ENCODE results near the gene PDE4D.

Gene PDE4D

DNA sequence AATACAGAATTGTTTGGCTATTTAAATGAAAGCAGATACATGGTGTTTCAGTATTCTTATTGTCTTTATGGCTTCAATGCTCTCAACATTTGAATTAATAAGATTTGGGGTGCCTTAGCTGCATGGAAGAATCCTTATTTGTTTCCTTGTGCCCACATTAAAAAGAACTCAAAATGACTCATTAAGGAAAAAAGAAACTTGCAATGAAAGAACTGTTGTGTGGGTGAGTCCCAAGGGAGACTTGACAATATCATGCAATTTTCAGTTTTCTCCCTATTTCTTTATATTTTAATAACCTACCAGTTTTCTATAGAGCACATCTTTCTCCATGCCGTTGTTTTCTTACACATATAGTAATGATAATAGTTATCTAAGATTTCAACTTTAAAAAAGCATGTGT lies 404.0 kb downstream of the PDE4D start:
- Histone ChIP-seq H3K9me3 (ENCODE audit: control insufficient read depth, insufficient read depth, low read length) (no peaks in the 10 kb centered on the region), H3K4me3 (ENCODE audit: low read depth, low read length) (no peak overlapping the region), H3K36me3 (ENCODE audit: control insufficient read depth, insufficient read depth, low read length) (no peaks in the 10 kb centered on the region), H3K9ac (ENCODE audit: low read depth, low read length) (no peak overlapping the region), H3K27me3 (ENCODE audit: control insufficient read depth, insufficient read depth, low read length) (no peaks in the 10 kb centered on the region), H3K4me1 (ENCODE audit: control insufficient read depth, insufficient read depth, low read length) (no peaks in the 10 kb centered on the region)

DNA sequence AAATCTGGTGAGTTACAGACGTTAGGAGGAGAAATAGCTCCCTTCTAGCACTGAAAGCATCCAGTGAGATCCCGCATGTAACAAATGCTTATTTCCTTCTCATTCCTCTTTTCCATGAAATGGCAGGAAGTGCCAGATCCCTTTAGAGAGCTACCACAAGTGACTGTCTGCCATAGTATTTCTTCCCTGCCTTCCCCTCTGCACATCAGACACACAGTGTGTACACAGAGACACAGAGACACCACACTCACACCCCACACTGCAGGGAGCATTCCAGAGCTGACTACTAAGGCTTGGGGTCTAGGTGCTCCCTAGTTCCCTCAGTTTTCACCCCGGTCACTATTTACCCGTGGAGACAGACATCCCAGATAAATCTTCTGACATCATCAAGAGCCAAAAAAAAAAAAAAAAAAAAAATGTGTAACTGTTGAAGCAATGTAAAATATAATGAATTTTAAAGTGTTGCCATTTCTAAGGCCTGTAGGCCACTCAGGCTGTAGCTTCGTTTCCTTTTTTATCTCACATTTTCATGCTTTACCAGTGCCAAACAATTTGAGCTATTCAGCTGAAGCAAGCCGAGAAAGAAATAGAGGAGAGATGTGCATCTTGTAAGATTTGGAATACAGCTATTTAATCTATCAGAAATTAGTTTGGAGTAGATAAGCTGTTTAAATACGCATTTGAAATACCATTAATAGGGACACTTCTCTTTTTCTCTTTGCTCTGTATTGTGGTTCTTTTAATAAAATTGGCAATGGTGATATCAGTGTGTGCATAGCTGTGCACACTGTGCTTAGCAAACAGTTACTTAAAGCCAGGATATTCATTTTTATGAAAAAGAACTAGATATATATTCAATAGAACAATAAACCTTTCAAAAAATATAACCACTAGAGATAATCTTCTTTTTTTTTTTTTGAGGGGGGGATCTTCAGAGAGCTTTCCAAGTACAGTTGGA lies 405.5 kb downstream of the PDE4D start:
- Histone ChIP-seq H3K4me3 (ENCODE audit: low read depth, low read length) (no peak overlapping the region), H3K27me3 (ENCODE audit: control insufficient read depth, insufficient read depth, low read length) (no peaks in the 10 kb centered on the region), H3K36me3 (ENCODE audit: control insufficient read depth, insufficient read depth, low read length) (no peaks in the 10 kb centered on the region), H3K9me3 (ENCODE audit: control insufficient read depth, insufficient read depth, low read length) (no peaks in the 10 kb centered on the region), H3K4me1 (ENCODE audit: control insufficient read depth, insufficient read depth, low read length) (no peaks in the 10 kb centered on the region), H3K9ac (ENCODE audit: low read depth, low read length) (no peak overlapping the region)

DNA sequence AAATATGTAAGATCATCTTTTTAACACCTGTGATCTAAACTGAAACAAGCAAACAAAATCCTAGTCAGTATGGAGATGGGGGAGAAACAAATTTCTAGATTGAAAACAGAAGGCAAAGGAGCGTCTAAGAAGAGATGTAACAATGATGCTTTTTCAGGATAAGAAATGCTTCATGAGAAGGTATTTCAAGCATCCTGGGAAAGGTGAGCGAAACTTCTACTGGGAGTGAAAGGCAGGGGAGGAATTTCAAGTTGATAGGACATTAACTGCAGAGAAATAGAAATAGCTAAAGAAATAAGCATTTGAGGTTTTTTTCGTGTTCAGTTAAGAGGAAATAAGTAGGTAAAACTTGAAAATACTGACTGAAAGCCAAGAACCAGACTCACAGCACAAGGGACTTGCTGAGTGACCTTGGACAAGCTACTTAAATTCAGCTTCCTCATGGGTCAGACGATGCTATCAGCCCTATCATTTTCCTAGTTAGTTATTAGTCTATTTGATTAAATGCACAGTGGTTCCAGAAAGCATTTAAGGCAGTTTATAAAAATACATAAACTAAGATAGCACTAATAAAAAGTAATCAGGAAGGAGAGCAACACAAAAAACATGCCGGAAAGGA lies 406.3 kb downstream of the PDE4D start:
- no peaks in the 10 kb centered on the region for H3K4me1 ChIP-seq (ENCODE audit: control insufficient read depth, insufficient read depth, low read length)
- H3K27me3 ChIP-seq (ENCODE audit: control insufficient read depth, insufficient read depth, low read length), result no peaks in the 10 kb centered on the region
- no peak overlapping the region for H3K9ac ChIP-seq (ENCODE audit: low read depth, low read length)
- no peak overlapping the region for H3K4me3 ChIP-seq (ENCODE audit: low read depth, low read length)
- no peaks in the 10 kb centered on the region for H3K9me3 ChIP-seq (ENCODE audit: control insufficient read depth, insufficient read depth, low read length)
- H3K36me3 ChIP-seq (ENCODE audit: control insufficient read depth, insufficient read depth, low read length), result no peaks in the 10 kb centered on the region

DNA sequence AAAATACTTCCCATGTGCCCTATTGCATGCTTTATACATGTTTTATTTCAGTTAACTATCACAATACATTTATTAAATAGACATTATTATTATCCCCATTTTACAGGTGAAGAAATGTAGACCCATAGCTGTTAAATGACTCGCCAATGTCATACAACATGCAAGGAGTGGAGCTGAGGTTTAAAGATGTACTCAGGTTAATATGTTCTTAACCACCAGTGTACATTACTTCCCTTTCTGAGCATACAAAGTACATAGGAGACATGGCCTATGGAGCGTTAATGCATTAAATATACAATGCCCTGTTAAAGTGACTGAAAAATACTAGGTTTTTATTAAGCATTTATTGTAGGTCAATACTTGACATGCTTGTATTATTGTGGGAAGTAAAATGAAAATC lies 407.0 kb downstream of the PDE4D start:
- no peaks in the 10 kb centered on the region for H3K27me3 ChIP-seq (ENCODE audit: control insufficient read depth, insufficient read depth, low read length)
- H3K36me3 ChIP-seq (ENCODE audit: control insufficient read depth, insufficient read depth, low read length), result no peaks in the 10 kb centered on the region
- H3K4me3 ChIP-seq (ENCODE audit: low read depth, low read length), result no peak overlapping the region
- no peak overlapping the region for H3K9ac ChIP-seq (ENCODE audit: low read depth, low read length)
- no peaks in the 10 kb centered on the region for H3K4me1 ChIP-seq (ENCODE audit: control insufficient read depth, insufficient read depth, low read length)
- no peaks in the 10 kb centered on the region for H3K9me3 ChIP-seq (ENCODE audit: control insufficient read depth, insufficient read depth, low read length)

DNA sequence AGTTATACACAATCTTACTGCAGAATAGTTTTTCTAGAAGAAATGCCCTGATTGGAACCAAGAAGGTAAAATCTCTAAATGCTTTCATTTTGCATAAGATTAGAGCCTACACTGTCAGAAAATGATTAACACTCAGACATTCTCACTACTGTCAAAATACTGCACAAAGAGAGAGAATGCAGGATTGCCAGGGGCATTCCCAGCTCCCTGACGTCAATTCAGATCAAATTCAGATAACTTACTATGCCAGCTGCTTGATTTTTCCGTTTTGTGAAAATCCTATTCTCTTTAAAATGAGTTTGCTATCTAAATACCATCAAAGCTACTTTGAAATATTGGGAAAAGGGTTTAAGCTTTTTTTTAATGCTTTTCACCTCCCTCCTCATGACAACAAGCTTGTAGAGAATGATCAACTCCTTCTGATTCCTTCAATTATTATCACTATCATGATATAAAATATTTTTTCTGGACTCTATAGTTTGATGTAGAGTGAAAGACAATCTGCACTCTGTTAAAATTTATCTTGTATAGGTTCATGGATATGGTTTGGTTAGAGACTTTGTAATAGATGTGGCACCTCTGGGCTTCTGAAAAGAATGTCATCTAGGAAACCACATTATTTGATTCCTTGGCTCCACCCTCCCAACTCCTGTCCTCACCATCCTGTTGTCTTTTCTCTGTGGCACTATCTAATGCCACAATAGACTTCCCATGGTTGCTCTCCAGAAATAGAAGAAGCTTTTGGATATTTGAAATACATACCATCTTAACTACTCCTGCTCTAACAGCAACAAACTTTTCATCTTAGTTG lies 407.7 kb downstream of the PDE4D start:
- Histone ChIP-seq H3K9me3 (ENCODE audit: control insufficient read depth, insufficient read depth, low read length) (no peaks in the 10 kb centered on the region), H3K4me1 (ENCODE audit: control insufficient read depth, insufficient read depth, low read length) (no peaks in the 10 kb centered on the region), H3K9ac (ENCODE audit: low read depth, low read length) (no peak overlapping the region), H3K27me3 (ENCODE audit: control insufficient read depth, insufficient read depth, low read length) (no peaks in the 10 kb centered on the region), H3K36me3 (ENCODE audit: control insufficient read depth, insufficient read depth, low read length) (no peaks in the 10 kb centered on the region), H3K4me3 (ENCODE audit: low read depth, low read length) (no peak overlapping the region)

DNA sequence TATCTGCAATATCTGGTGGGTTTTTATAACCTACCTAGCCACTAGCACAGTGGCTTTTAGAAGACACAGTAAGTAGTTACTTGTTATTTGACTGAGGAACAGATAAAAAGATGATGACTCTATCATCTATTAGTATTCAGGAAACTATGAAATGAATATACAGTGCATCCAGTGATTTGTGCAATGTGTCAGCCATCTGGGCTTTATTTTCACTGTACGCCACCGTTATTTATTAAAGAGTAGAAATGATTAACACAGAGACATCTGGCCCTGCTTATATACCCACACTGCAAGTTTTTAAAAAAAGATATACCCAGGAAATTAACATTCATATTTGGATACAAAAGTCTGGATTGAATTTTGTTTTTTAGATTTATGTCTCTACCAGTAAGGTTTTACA lies 408.4 kb downstream of the PDE4D start:
- Histone ChIP-seq H3K4me3 (ENCODE audit: low read depth, low read length) (no peak overlapping the region), H3K4me1 (ENCODE audit: control insufficient read depth, insufficient read depth, low read length) (no peaks in the 10 kb centered on the region), H3K9me3 (ENCODE audit: control insufficient read depth, insufficient read depth, low read length) (no peaks in the 10 kb centered on the region), H3K27me3 (ENCODE audit: control insufficient read depth, insufficient read depth, low read length) (no peaks in the 10 kb centered on the region), H3K9ac (ENCODE audit: low read depth, low read length) (no peak overlapping the region), H3K36me3 (ENCODE audit: control insufficient read depth, insufficient read depth, low read length) (no peaks in the 10 kb centered on the region)

DNA sequence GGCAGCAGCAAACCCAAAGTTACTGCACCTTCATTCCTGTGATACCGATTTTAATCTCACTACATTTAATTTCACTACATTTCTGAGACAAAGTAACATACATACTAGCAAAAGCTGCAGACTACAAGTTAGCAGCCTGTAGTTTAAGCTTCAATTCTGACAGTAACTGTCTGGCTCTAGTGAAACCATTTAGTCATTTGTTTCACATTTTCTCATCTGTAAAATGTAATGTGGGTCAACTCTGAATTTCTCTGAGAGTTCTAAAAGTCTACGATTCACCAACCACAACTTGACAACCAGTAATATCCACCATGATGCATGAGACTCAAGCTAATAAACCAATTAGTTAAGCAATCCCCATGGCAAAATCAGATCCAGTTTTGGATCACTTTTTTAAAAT lies 408.9 kb downstream of the PDE4D start:
- Histone ChIP-seq H3K36me3 (ENCODE audit: control insufficient read depth, insufficient read depth, low read length) (no peaks in the 10 kb centered on the region), H3K9ac (ENCODE audit: low read depth, low read length) (no peak overlapping the region), H3K27me3 (ENCODE audit: control insufficient read depth, insufficient read depth, low read length) (no peaks in the 10 kb centered on the region), H3K4me3 (ENCODE audit: low read depth, low read length) (no peak overlapping the region), H3K9me3 (ENCODE audit: control insufficient read depth, insufficient read depth, low read length) (no peaks in the 10 kb centered on the region), H3K4me1 (ENCODE audit: control insufficient read depth, insufficient read depth, low read length) (no peaks in the 10 kb centered on the region)

DNA sequence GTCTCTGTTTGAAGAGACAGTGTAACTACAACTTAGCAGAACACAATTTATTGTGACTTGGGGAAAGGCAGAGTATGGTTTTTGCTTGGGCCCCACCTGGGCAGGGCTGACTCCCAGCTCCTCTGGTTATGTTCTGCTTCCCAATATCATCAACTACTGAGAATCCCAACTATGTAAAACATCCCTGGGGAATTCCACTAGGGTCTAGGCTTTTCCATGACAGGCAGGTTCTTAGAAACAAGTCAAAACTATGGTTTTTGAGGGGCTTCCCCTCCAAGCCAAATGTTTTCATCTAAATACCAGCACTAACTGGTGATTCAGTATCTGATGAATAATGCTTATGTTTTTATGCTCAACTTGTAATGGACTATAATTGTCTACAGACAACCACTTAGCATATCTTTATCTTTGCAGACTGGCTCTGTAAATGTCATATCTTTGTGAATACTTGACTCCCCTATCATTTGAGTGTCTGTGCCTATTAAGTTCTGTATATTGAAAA lies 409.5 kb downstream of the PDE4D start:
- Histone ChIP-seq H3K9me3 (ENCODE audit: control insufficient read depth, insufficient read depth, low read length) (no peaks in the 10 kb centered on the region), H3K36me3 (ENCODE audit: control insufficient read depth, insufficient read depth, low read length) (no peaks in the 10 kb centered on the region), H3K27me3 (ENCODE audit: control insufficient read depth, insufficient read depth, low read length) (no peaks in the 10 kb centered on the region), H3K4me1 (ENCODE audit: control insufficient read depth, insufficient read depth, low read length) (no peaks in the 10 kb centered on the region), H3K4me3 (ENCODE audit: low read depth, low read length) (no peak overlapping the region), H3K9ac (ENCODE audit: low read depth, low read length) (no peak overlapping the region)

DNA sequence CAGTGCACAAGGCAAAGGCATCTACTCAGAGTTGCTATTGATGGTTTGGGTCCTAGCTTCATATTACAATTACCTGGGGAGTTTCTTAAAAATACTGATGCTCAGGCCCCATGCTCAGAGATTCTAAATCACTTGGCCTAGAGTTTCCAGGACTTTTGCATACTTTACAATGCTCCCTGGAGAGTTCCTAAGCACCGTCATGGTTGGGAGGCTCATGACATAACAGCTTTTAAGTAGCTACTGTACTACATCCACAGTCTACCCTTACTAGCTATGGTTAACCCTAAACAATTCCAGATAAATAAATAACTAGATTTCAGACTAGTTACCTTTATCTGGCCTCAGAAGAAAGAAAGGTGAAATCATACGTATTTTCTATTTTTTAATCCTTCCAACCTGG lies 414.4 kb downstream of the PDE4D start:
- Histone ChIP-seq H3K9ac (ENCODE audit: low read depth, low read length) (no peak overlapping the region), H3K4me1 (ENCODE audit: control insufficient read depth, insufficient read depth, low read length) (peaks cover 3% of the 10 kb centered on the region), H3K36me3 (ENCODE audit: control insufficient read depth, insufficient read depth, low read length) (no peaks in the 10 kb centered on the region), H3K27me3 (ENCODE audit: control insufficient read depth, insufficient read depth, low read length) (no peaks in the 10 kb centered on the region), H3K9me3 (ENCODE audit: control insufficient read depth, insufficient read depth, low read length) (no peaks in the 10 kb centered on the region), H3K4me3 (ENCODE audit: low read depth, low read length) (no peak overlapping the region)

DNA sequence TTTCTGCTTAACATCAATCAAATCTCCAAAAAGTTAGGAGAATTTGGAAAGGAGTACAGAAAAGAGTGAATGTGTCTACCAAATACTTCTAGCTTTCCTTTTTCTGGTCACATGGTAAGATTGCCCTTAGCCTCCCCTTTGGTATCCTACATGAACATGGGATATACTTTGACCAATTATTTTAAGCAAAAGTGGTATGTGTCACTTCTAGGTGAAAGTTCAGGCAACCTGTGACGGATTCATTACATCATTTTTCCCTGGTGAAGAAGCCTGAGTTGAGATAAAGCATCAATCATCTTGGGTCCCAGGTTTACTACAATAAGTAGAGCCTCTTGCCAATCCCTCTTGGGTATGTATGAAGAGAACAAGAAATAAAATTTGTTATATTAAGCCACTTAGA lies 419.2 kb downstream of the PDE4D start:
- peaks cover 3% of the 10 kb centered on the region for H3K4me1 ChIP-seq (ENCODE audit: control insufficient read depth, insufficient read depth, low read length)

DNA sequence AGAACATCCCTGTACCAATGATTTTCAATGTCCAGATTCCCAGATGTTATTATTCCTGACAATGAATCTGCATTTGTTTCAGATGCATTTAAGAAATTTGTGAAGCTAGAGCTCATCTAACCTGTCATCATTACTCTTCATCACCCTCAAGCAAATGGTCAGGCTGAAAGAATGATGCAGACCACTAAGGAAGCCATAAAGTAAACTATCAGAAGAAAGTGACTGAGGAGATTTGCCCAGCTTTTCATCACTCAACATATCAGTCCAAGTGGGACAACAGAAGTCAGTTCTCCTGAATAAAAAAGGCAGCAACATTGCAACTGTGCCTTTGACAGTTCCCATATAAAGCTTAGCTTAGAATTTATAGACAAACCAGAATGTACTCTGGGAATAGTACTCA lies 419.9 kb downstream of the PDE4D start:
- H3K9me3 ChIP-seq (ENCODE audit: control insufficient read depth, insufficient read depth, low read length), result no peaks in the 10 kb centered on the region
- no peak overlapping the region for H3K4me3 ChIP-seq (ENCODE audit: low read depth, low read length)
- H3K4me1 ChIP-seq (ENCODE audit: control insufficient read depth, insufficient read depth, low read length), result no peaks in the 10 kb centered on the region
- no peak overlapping the region for H3K9ac ChIP-seq (ENCODE audit: low read depth, low read length)
- no peaks in the 10 kb centered on the region for H3K36me3 ChIP-seq (ENCODE audit: control insufficient read depth, insufficient read depth, low read length)
- H3K27me3 ChIP-seq (ENCODE audit: control insufficient read depth, insufficient read depth, low read length), result no peaks in the 10 kb centered on the region

More for the DNA sequence above, 419.2 kb downstream of the PDE4D start:
- Histone ChIP-seq H3K27me3 (ENCODE audit: control insufficient read depth, insufficient read depth, low read length) (no peaks in the 10 kb centered on the region), H3K9me3 (ENCODE audit: control insufficient read depth, insufficient read depth, low read length) (no peaks in the 10 kb centered on the region), H3K9ac (ENCODE audit: low read depth, low read length) (no peak overlapping the region), H3K36me3 (ENCODE audit: control insufficient read depth, insufficient read depth, low read length) (no peaks in the 10 kb centered on the region), H3K4me3 (ENCODE audit: low read depth, low read length) (no peak overlapping the region)
